Activated CD8-positive, alpha-beta memory T cell treated with anti-CD3 and anti-CD28 coated beads for 4 hours (primary cell): ENCODE measurements around the gene UBQLNL.

Experiments
- DNase-seq, 2 donors: peaks; one replicate each; pipeline ENCODE4 v3.0.0-alpha.2; 2020; ENCODE audit warnings: low read depth in 2 of 2

UBQLNL gene, protein sequence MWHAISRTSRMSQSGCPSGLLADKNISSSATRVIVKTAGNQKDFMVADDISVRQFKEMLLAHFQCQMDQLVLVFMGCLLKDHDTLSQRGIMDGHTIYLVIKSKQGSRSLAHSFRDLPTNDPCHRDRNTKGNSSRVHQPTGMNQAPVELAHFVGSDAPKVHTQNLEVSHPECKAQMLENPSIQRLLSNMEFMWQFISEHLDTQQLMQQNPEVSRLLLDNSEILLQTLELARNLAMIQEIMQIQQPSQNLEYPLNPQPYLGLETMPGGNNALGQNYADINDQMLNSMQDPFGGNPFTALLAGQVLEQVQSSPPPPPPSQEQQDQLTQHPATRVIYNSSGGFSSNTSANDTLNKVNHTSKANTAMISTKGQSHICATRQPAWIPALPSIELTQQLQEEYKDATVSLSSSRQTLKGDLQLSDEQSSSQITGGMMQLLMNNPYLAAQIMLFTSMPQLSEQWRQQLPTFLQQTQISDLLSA

DNA sequence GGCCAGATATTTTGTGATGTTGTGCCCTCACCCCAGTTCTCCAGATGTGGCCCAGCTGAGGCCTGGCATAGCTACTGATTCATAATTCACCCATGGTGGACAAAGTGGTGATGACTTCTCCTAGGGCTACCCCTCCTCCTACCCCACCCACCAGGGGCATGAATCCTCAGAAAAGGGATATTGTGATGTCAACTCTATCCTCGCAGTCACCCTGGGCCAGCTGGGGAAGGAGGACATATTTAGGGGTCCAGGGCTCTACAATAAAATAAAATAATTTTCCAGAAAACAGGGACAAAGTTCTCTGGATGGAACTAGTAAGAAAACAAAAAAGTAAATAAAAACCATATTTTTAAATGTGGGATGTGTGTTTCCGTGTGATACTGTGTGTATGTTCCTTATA lies at the start of gene UBQLNL:
Gene UBQLNL (minus strand): TSS at position 101 of the 400 bp plus-strand sequence. CDS start 258 bp downstream, outside the sequence.
- DNase-seq, result no peak

DNA sequence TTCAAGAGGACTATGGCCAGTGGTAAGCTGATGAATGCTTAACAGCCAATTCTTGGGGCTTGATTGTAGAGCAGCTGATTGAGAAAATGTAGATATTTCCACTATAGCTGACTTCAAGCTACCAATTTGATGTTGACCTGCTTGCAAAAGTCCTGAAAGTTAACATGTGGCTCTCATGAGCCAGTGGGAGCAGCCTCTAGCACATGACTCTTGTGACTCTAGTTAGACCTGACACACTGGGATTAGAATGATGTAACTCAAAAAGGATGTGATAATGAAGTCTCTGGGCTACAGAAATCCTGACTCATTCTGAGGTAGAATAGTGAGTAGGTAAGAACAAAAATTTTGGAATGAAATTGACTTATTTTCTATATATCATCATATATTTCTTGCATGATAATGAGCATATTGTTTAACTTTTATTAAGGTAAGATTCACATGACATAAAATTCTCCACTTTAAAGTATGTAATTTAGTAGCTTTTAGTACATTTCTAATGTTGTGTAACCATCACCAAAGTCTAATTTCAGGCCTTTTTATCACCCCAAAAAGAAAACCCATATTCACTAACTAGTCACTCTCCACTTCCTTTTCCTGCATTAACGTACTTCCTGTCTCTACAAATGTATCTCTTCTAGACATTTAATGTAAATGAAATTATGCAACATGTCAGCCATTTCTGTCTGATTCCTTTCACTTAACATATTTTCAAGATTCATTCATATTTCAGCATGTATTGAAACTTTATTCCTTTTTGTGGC lies 47.9 kb upstream of the UBQLNL start:
- DNase-seq, result no peak

DNA sequence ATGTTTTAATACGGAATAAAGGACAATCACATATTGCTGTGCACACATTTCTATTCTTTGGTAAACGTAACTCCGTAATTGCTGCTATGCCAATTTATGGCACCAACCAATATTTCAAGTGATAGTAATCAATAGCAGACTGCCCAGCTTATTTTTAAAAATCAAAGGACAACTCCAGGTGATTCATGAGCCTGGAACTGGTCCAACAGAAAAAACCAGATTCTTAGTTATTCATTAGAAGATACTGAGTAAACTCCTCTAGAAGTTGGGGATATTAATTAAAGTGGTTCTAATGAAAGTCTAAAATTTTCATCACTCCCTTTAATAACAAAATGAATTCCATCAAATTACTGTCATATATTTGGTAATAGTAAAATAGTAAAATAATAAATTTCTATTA lies 41.3 kb upstream of the UBQLNL start:
- DNase-seq, result no peak

DNA sequence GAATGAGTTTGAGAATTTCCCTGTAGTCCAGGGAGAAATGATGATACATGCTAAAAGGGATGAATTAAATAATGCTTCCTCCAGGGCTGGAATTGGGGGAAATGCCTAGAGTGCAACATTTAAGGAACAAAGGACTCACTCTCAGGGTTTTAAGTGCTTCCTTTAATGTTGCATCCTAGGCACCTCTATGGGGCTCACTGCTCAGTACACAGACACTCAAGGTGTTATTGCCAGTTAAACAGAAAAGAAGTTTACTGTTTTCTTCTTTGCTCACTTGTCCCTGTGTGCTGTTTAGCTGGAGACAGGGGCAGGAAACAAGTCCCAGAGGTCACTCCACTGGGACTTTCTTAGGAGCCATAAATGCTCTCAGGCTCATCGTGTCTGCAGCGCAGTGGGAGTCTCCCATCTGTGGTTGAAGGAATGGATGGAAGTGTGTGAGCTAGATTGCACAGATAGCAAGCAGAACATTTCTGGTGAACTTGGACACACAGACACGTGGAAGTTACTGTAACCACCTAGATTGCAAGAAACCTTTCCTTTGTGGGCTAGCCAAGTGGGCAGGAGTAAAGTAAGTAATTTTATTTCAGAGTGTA lies 40.2 kb upstream of the UBQLNL start:
- DNase-seq, result no peak

DNA sequence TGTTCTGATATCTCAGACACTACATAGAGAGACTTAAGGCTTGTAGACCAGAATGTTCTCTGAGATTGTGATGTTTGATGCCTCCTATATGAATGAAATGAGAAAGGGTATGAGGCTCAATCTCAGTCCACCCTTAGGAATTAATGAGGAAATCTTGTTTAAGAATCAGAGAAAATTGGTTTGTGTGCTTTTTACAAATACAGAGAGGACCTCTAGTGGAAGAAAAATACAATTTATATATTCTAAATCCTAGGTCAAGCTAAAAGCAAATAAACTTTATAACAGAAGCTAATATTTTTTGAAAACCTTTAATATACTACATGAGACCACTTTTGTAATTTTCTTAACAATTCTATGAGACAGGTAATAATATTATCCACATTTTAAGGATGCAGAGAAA lies 36.8 kb upstream of the UBQLNL start:
- DNase-seq, result no peak

DNA sequence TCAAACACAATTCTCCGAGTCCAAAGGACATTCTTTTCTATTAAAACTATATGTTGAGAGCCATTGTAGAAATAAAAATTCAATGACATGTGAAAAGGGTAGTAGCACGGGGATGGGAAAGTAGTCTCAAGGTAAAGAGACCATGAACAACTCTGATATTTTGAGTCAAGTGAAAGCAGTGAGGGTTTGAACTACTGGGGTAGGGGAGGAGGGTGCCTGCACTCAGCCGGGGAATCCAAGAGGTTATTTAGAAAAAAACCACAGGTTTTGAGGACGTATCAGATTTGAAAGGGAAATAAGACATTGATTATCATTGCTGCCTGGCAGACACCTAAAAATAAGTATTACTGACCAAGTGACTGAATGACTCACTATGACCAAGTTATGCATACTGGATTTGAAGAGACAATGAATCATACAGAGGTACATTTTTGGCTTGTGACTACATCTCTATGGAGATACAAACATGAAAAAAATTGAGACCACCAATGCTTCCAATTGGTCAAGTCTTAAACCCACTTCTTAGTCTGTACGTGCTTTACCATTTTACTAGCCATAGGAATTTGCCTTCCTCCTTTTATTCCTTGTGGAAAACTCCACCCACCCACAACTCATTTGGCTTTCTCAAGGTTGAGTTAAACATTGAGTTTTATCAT lies 34.1 kb upstream of the UBQLNL start:
- no peak for DNase-seq

DNA sequence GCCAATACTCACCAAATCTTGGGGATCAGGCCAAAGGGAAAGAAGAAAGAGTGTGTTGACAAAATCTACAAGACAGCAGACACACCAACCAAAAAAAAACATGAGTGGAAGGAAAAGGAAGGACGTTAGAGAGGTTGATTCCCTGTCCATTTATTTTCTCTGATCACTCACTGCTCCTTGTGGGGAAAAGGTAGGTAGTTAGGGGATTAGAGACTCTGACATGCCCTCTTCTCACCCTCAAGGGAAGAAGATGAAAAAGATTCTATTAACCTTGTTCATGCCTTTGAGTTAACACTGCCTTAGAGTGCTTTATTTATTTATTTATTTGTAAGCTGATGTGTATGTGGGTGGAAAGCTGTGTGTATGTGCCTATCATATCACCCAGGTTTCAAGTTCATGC lies 31.9 kb upstream of the UBQLNL start, which contains the start of gene OR52H1:
Gene OR52H1 (minus strand): TSS at position 101 of the 400 bp plus-strand sequence. CDS start 3,035 bp downstream, outside the sequence.
- no peak for DNase-seq

DNA sequence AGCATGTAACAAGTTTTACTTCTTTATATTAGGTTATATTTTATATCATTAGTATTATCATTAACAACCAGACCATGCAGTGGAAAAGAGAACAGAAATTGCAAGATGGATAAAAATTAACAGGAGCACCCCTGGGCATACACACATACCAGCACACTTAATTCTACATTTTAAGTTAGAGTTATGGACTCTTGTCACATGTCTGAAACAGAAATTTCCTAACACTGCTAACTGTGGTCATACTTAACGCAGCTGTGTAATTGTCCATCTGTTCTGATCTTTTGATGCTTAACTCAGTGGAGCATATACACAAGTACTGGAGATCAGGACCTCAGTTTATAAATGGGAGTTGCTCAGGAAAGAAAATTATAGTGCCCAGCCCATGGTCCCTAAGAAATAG lies 31.5 kb upstream of the UBQLNL start:
- DNase-seq, result no peak

DNA sequence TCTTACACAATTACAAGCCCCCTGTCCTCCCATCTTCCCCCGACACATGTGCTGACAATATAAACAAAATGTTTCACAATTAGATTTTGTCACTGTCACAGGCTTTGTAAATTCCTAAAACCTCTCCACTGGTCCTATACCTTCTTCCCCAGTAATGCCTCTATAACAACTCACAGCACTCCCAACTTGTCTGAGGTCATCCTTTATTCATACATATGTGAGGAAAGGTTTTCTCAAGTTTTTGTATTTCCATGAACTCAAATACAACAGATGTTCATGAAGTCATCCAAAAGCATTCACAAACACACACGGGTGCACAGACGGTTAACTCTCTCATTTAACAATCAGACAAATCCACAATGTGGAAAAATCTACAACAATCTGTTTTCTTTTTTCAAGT lies 30.0 kb upstream of the UBQLNL start:
- no peak for DNase-seq

DNA sequence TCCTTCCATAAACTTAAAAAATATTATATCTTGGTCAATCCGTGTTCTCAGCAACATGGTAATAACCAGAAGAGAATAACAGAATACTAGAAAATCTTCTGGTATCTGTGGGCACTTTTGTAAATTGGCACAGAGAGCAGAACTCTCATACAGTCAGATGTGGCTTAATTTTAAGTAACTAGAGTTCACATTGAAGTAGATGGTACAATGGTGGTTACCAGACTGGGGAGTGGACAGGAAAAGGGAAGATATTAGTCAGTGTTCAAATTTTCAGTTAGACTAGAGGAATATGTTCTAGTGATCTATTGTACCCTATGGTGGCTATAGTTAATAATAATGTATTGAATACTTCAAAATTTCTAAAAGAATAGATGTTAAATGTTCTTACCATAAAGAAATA lies 24.9 kb upstream of the UBQLNL start:
- DNase-seq, result no peak

DNA sequence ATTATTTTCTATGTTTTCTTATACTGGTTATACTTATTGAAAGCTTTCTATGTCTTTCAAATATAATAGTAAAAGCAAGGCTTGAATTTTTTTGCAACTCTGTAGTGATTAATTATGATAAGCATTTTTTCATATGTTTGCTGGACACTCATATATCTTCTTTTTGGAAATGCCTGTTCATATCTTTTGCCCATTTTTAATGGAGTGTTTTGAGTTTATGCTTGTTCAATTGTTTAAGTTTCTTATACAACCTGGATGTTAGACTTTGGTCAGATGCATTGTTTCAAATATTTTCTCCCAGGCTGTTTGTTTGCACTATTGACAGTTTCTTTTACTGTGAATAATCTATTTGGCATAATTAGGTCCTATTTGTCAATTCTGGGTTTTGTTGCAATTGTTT lies 20.0 kb upstream of the UBQLNL start:
- no peak for DNase-seq

DNA sequence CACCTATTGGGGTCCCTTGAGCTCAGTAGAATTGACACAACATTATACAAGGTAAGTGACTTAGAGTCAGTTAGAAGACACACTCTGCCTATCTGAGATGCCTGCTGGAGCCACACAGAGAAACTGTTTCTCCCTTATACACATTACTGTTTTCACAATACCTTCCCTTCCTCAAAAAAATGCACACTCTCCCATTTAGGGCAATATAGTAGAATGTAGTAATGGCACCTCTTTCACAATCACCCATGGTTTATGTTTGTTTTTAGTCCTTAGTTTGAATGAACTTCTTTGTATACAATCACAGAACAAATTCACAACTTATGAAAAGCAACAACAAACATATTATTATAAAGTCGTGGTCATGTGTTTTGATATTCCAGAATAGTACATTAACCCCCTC lies 17.5 kb upstream of the UBQLNL start:
- no peak for DNase-seq

DNA sequence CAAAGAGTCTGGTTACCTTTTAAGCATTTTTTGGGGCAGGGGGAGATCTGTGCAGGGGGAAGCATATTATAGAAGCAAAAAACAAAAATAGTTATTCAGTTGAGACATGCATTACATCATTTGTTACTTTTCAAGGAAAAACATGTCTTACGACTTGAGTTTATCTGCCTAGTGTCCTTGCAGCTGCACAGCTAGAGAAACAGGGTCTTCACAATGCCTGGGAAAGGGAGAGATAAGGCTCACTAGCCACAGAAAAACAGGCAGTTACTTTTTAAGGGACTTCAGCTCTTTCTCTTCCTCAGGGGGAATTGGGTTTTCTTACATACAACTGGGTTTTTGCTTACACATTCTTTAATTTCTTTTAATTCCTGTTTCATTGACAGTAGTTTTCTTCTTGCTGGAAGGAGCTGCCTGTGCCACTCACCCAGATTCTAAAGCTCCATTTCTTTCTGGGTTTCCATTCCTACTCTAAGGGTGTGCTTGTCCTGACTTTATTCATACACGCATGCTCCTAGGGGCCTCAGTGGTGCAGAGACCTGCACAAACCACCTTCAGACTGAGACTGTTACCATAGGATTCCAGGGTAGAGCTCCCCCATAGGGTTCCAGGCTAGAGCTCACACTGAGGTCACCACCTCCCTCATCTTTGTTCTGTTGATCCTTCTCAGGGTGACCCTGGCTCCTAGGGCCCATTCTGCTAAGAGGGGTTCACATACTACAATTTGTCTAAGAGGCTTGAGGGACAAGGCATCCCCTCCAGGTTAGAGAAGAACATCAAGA lies 14.7 kb upstream of the UBQLNL start:
- no peak for DNase-seq

DNA sequence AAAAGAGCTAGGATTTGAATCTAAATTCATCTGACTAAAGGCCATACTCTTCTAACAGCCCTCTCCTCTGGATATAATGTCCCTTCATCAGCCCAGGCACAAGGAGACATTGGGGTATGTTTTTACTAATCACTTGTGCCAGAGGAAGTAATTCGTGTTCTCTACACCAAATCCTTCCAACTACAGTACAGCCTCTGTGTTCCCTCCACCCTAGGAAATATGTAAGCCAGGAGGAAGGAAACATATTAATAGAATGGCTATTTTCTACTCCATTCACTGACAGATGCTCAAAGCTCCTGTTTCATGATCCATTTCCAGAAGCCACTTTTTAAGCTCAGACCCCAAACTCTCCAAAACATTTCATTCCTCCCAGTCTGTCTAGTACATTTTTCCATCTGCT lies 12.0 kb upstream of the UBQLNL start:
- DNase-seq, result no peak

DNA sequence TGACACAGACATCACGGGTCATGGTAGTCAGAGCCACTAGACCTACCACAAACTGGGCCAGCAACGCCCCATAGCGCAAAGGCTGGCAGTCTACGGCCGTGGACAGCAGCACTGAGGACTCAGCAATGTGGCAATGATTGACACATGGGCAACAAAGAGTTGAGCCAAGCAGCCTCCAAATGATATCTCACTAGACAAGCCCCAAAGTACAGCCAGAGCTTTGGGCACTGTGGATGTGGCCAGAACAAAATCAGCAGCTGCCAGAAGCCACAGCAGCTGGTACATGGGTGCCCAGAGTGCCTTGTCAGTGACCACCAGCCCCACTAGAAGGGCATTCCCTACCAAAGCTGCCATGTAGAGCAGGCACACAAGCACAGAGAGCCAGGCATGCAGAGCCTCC lies 11.2 kb upstream of the UBQLNL start:
- no peak for DNase-seq

DNA sequence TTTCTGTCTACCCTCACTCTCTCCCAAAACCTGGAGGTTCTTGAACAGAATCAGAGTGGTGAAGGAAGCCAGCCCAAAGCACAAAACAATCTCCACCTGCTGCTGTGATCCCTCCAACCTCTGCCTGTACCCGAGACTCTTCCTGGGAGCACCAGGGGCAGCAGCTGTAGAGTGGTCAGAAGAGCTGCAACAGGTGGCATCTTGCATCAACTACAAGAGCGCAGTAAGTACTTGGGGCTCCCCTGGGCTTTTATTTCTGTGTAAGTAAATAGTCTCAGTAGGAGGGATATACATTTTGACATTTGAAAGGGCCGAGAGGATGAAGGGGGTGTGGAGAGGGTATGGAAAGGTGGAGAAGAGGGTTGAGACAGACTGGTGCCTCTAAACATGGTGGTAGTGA lies 8.3 kb upstream of the UBQLNL start:
- DNase-seq, result no peak

DNA sequence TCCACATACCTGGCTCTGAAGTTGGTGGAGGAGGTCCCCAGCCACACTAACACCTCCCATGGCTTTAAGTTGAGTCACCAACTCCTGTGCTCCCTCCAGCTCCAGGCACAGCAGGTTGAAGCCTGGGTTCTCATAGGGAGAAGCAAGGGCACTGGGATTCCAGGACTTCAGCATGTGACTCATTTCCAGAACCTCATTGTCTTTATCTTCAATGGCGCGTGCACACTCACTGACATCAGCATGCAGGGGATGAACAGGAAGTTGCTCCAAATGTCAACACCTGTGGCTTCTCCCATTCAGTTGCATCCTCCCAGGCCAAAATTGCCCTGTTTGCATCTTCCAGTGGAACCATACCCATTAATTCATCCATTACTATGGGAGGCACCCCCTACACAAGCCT lies 5.8 kb upstream of the UBQLNL start:
- no peak for DNase-seq

DNA sequence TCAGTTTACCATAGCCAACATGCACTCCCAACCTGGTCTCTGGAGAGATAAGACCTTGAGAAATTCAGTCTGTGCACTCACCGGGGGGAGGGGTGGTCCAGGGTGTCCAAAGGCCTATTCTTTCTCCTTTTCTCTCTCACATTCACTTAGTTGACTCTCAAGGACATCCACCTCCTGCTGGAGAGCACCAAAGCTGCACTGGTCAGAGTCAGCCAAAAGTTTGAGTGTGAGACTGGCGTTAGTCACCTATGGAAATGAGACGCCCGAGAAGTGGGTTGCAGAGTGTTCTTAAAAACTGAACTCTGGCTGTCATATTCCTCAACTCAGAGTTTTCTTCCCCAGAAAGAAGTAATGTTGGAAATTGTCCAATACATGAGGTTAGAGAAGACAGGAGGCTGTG lies 5.0 kb upstream of the UBQLNL start:
- no peak for DNase-seq

DNA sequence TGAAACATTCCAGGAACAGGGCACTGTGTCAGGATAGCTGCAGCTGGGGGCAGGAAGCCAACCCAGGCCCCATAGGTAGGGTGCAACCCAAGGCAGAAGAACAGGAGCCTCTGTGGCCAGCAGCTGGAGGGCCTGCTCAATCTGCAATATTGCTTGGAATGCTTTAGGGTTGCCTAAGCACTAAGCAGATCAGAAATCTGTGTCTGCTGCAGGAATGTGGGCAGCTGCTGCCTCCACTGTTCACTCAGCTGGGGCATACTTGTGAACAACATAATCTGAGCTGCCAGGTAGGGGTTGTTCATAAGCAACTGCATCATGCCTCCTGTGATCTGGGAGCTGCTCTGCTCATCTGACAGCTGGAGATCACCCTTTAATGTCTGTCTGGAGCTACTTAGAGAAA lies 1.7 kb downstream of the UBQLNL start:
- no peak for DNase-seq

DNA sequence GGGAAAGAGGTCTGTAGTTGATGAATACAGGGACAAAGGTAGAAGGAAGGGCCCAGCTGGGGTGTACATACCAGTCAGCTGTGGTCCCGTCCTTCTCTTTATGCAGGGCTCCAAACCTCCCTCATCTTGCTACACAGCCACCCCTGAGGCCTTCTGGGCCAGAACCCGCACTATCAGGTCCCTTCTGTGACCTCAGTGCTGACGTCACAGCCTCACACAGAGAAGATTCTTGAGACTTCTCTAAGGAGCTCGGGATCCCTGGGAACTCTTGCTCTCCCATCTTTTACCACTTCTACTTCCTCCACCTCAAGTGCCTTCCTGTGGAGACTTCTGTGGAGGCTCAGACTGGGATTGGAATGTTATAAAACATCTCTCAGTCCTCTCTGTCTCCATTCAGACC lies 6.7 kb downstream of the UBQLNL start, which contains the start of gene UBQLN3:
Gene UBQLN3 (minus strand): TSS at position 155 of the 400 bp plus-strand sequence. CDS start 399 bp downstream, outside the sequence.
- no peak for DNase-seq

DNA sequence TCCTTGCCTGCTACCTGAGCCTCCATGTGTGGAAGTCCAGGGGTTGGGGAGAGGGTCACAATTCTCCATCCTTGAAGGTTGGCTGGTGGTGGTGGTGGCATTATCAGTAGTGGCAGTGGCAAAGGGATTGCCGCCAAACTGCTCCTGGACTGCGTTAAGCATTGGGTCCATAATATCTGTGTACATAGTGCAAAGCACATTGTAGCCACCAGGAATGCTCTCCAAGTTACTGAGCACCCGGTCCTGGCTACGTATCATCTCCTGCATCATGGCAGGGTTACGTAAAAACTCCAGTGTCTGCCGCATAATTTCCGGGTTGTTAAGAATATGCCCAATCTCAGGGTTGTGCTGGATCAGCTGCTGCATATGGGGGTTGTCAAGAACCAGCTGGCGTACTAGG lies 7.9 kb downstream of the UBQLNL start:
- no peak for DNase-seq
